H1 (cell line): Measurements from ENCODE around the gene MARS1. TPM values are rescaled to one million over a fixed set of nuclear protein-coding genes. Genes with fewer than 3 reads are reported as not detected.
"Not testable (repeated sequence)": the region's sequence is repeated elsewhere in the genome, so short reads cannot be mapped to it uniquely, and the experiment has no call there.

ENCODE experiments used
- CTCF ChIA-PET: fragments of 300-600 bp; sonication (Branson Sonifier 250); formaldehyde crosslinking; loops from one replicate; lab custom pipeline; 2021; ENCODE audit not compliant: partially characterized antibody; lab: Charles Lee
- POLR2A ChIA-PET: fragments of 300-600 bp; sonication (Branson Sonifier 250); formaldehyde crosslinking; loops from one replicate; lab custom pipeline; 2021; ENCODE audit warnings: inconsistent platforms; ENCODE audit not compliant: partially characterized antibody; lab: Charles Lee
- DNase-seq, 2 experiments: peaks; one replicate each; pipeline versions ENCODE4 v3.0.0 to v3.0.0-alpha.2; 2010 to 2022; ENCODE audit warnings: low spot score in 2 of 2, low read depth in 1 of 2, mixed read lengths in 1 of 2
- FAIRE-seq: peaks from 2 replicates; lab custom pipeline; 2011; peaks lifted over from hg19 to GRCh38; lab: Jason Lieb, UNC
- H2AFZ ChIP-seq: 2 replicates; pipeline ENCODE4 v1.8.1; 2012; ENCODE audit warnings: low read length, inconsistent platforms
- H2AK5ac ChIP-seq: 2 replicates; pipeline ENCODE4 v1.6.1; 2013; ENCODE audit warnings: low read depth, low read length
- H2BK120ac ChIP-seq: replicated peaks from 2 replicates; pipeline ENCODE3; 2013; ENCODE audit warnings: low read depth, low read length, inconsistent platforms
- H2BK12ac ChIP-seq: 2 replicates; pipeline ENCODE4 v1.6.1; 2013; ENCODE audit warnings: low read depth, low read length
- H2BK15ac ChIP-seq: 2 replicates; pipeline ENCODE4 v1.6.1; 2013; ENCODE audit warnings: low read length
- H2BK20ac ChIP-seq: 2 replicates; pipeline ENCODE4 v1.6.1; 2013; ENCODE audit warnings: low read length
- H2BK5ac ChIP-seq: 2 replicates; pipeline ENCODE4 v1.6.1; 2013; ENCODE audit warnings: low read depth, low read length
- H3K14ac ChIP-seq: 2 replicates; pipeline ENCODE4 v1.6.1; 2013; ENCODE audit warnings: inconsistent platforms; ENCODE audit not compliant: insufficient read length
- H3K18ac ChIP-seq: 2 replicates; pipeline ENCODE4 v1.6.1; 2013; ENCODE audit warnings: low read length; ENCODE audit errors: extremely low read depth
- H3K23ac ChIP-seq: 2 replicates; pipeline ENCODE4 v1.6.1; 2013; ENCODE audit warnings: inconsistent platforms; ENCODE audit not compliant: insufficient read length
- H3K23me2 ChIP-seq: 2 replicates; pipeline ENCODE4 v1.6.1; 2013; ENCODE audit warnings: low read depth, low read length
- H3K27ac ChIP-seq: 2 replicates; pipeline ENCODE4 v1.6.1; 2011; ENCODE audit warnings: low read depth, low read length, inconsistent platforms
- H3K27me3 ChIP-seq, 4 experiments: replicated peaks in 1 of 4; 1 replicate in 1 of 4; 2 replicates in 3 of 4; pipeline versions ENCODE4 v1.6.1 to v1.8.1; 2011 to 2013; ENCODE audit warnings: low read length in 3 of 4, mild to moderate bottlenecking in 3 of 4, inconsistent platforms in 2 of 4, mixed read lengths in 2 of 4, moderate library complexity in 1 of 4; ENCODE audit not compliant: control insufficient read depth in 3 of 4, insufficient read depth in 3 of 4; ENCODE audit errors: extremely low read depth in 1 of 4
- H3K36me3 ChIP-seq, 4 experiments: 2 replicates each; pipeline versions ENCODE4 v1.6.1 to v1.8.1; 2011 to 2013; ENCODE audit warnings: mild to moderate bottlenecking in 4 of 4, low read length in 3 of 4, moderate library complexity in 2 of 4, control low read depth in 1 of 4, inconsistent platforms in 1 of 4; ENCODE audit not compliant: insufficient read depth in 4 of 4, control insufficient read depth in 2 of 4
- H3K4ac ChIP-seq: replicated peaks from 2 replicates; pipeline ENCODE3; 2013; ENCODE audit warnings: low read length, low read depth, mixed read lengths, inconsistent platforms; ENCODE audit not compliant: insufficient read length
- H3K4me1 ChIP-seq, 4 experiments: replicated peaks in 1 of 4; 1 replicate in 1 of 4; 2 replicates in 3 of 4; pipeline versions ENCODE4 v1.6.1 to v1.8.1; 2011 to 2013; ENCODE audit warnings: low read length in 3 of 4, inconsistent platforms in 2 of 4, mixed read lengths in 1 of 4; ENCODE audit not compliant: insufficient read depth in 4 of 4, control insufficient read depth in 3 of 4
- H3K4me2 ChIP-seq, 2 experiments: 2 replicates each; pipeline versions ENCODE4 v1.6.1 to v1.8.1; 2011 to 2013; ENCODE audit warnings: low read depth in 2 of 2, low read length in 2 of 2, control low read depth in 1 of 2, inconsistent platforms in 1 of 2, mild to moderate bottlenecking in 1 of 2; ENCODE audit not compliant: insufficient read depth in 1 of 2
- H3K4me3 ChIP-seq, 4 experiments: fragments of 200-600, 300-600 bp in 1 of 4; sonication (generic), shearing (Covaris generic), sonication (Bioruptor Twin) in 1 of 4; 2 replicates each; pipeline versions ENCODE4 v1.5.1 to v1.8.1; 2011 to 2016; ENCODE audit warnings: low read length in 4 of 4, low read depth in 3 of 4, control low read depth in 2 of 4, inconsistent platforms in 2 of 4, mild to moderate bottlenecking in 2 of 4, mixed read lengths in 1 of 4, moderate library complexity in 1 of 4; ENCODE audit not compliant: insufficient read depth in 2 of 4; ENCODE audit errors: extremely low read depth in 1 of 4
- H3K56ac ChIP-seq: replicated peaks from 2 replicates; pipeline ENCODE3; 2013; ENCODE audit warnings: low read depth, mild to moderate bottlenecking, mixed read lengths, low read length, inconsistent platforms; ENCODE audit not compliant: insufficient read length
- H3K79me1 ChIP-seq: 2 replicates; pipeline ENCODE4 v1.6.1; 2013; ENCODE audit warnings: low read depth, low read length, control low read depth
- H3K79me2 ChIP-seq, 2 experiments: 2 replicates each; pipeline versions ENCODE4 v1.6.1 to v1.8.1; 2012 to 2013; ENCODE audit warnings: low read length in 2 of 2, mild to moderate bottlenecking in 2 of 2, inconsistent platforms in 1 of 2; ENCODE audit not compliant: insufficient read depth in 2 of 2, control insufficient read depth in 1 of 2
- H3K9ac ChIP-seq, 4 experiments: replicated peaks in 1 of 4; 1 replicate in 1 of 4; 2 replicates in 3 of 4; pipeline versions ENCODE4 v1.6.1 to v1.8.1; 2011 to 2013; ENCODE audit warnings: low read depth in 3 of 4, low read length in 3 of 4, control low read depth in 2 of 4, mild to moderate bottlenecking in 2 of 4, moderate library complexity in 2 of 4, inconsistent platforms in 1 of 4; ENCODE audit errors: extremely low read depth in 1 of 4
- H3K9me3 ChIP-seq, 2 experiments: 2 replicates each; pipeline versions ENCODE4 v1.6.1 to v1.8.1; 2012 to 2013; ENCODE audit warnings: mild to moderate bottlenecking in 2 of 2, moderate library complexity in 2 of 2, control low read depth in 1 of 2, inconsistent platforms in 1 of 2, low read depth in 1 of 2, low read length in 1 of 2, mixed read lengths in 1 of 2; ENCODE audit not compliant: insufficient read depth in 2 of 2
- H4K20me1 ChIP-seq, 2 experiments: replicated peaks in 1 of 2; 2 replicates each; pipeline versions ENCODE3 to v1.8.1; 2011 to 2013; ENCODE audit warnings: inconsistent platforms in 2 of 2, low read length in 2 of 2, mild to moderate bottlenecking in 1 of 2; ENCODE audit not compliant: insufficient read depth in 2 of 2, control insufficient read depth in 1 of 2
- H4K5ac ChIP-seq: 2 replicates; pipeline ENCODE4 v1.6.1; 2013; ENCODE audit warnings: low read length, low read depth, mixed read lengths, inconsistent platforms; ENCODE audit not compliant: insufficient read length
- H4K8ac ChIP-seq: 2 replicates; pipeline ENCODE4 v1.8.0; 2013; ENCODE audit warnings: mild to moderate bottlenecking, moderate library complexity, low read length, inconsistent platforms; ENCODE audit not compliant: insufficient read depth; ENCODE audit errors: extremely low read depth
- H4K91ac ChIP-seq: replicated peaks from 2 replicates; pipeline ENCODE3; 2013; ENCODE audit warnings: low read length, mixed read lengths, inconsistent platforms; ENCODE audit not compliant: insufficient read length
- CEBPB ChIP-seq: IDR thresholded peaks from 2 replicates; pipeline ENCODE4 v1.6.1; 2012; ENCODE audit warnings: low read depth, low read length
- CTCF ChIP-seq, 3 experiments: IDR thresholded peaks; 1 replicate in 2 of 3; 2 replicates in 1 of 3; pipeline versions ENCODE4 v1.5.1 to v1.6.1; 2011; ENCODE audit warnings: low read length in 3 of 3, mild to moderate bottlenecking in 3 of 3, inconsistent platforms in 2 of 3, low read depth in 1 of 3, moderate library complexity in 1 of 3; ENCODE audit not compliant: insufficient read depth in 1 of 3; ENCODE audit errors: control extremely low read depth in 1 of 3
- HDAC6 ChIP-seq: IDR thresholded peaks from one replicate; pipeline ENCODE4 v1.7.1; 2012; ENCODE audit warnings: low read depth, mild to moderate bottlenecking, inconsistent platforms, low read length, moderate library complexity
- JUN ChIP-seq: IDR thresholded peaks from 2 replicates; pipeline ENCODE4 v1.6.1; 2011; ENCODE audit warnings: low read depth, mild to moderate bottlenecking, improper control_type of control experiment, low read length
- SP2 ChIP-seq: IDR thresholded peaks from 2 replicates; pipeline ENCODE4 v1.6.1; 2012; ENCODE audit warnings: mild to moderate bottlenecking, low read length, inconsistent platforms
- SP4 ChIP-seq: IDR thresholded peaks from 2 replicates; pipeline ENCODE4 v1.6.1; 2012; ENCODE audit warnings: low read length, inconsistent platforms
- TCF12 ChIP-seq: IDR thresholded peaks from 2 replicates; pipeline ENCODE4 v1.6.1; 2011; ENCODE audit warnings: low read depth, mild to moderate bottlenecking, low read length
- WGBS, 2 experiments: shearing (Covaris generic) in 1 of 2; methylation state at CpG; one replicate each; pipeline versions ENCODE4 v1.1.6 to v1.1.7; 2013 to 2015; ENCODE audit warnings: low lambda C conversion rate in 2 of 2, mixed read lengths in 2 of 2, inconsistent platforms in 1 of 2, low coverage in 1 of 2, missing lambda C conversion rate in 1 of 2; ENCODE audit not compliant: insufficient replicate concordance in 2 of 2, insufficient coverage in 1 of 2, insufficient read length in 1 of 2; ENCODE audit errors: extremely low coverage in 1 of 2, missing lambda C conversion rate in 1 of 2; 5-methylcytosine and 5-hydroxymethylcytosine counted together
- polyA plus RNA-seq, 7 experiments: library from polyadenylated mRNA; depleted of rRNA in 3 of 7; stranded (reverse) in 5 of 7; unstranded in 2 of 7; fragments of >200 nt in 5 of 7; fragments of 200-250 nt in 2 of 7; gene quantifications; 1 replicate in 5 of 7; 2 replicates in 1 of 7; 4 replicates in 1 of 7; pipeline versions ENCODE4 v1.2.1 to v1.2.3, GENCODE V29; 2011 to 2013; ENCODE audit warnings: missing spikeins in 2 of 7, mixed read lengths in 2 of 7
- total RNA-seq: library from RNA; stranded (reverse); fragmentation: NEBNext Ultra II Directional; extraction: Animal tissue kit (Norgen Biotek cat#: 25700); gene quantifications from 2 replicates; pipeline ENCODE4 v1.2.1, GENCODE V29; 2021

MARS1 gene
- total and polyA plus RNA-seq, 2 of the 8 experiments (the other 6 are each of a cell fraction or from before 2014, with no cell fraction given) = 194 to 407 TPM

GRCh38 chr12:57513266-57513665 lies 25.4 kb downstream of the MARS1 start (continued):
- no peak for TF ChIP-seq TCF12
- TF ChIP-seq HDAC6 = no peak
- TF ChIP-seq SP2 = no peak
- TF ChIP-seq CTCF (IDR thresholded peaks at IDR 0.05; ENCODE audit: control extremely low read depth in 1 of 3, insufficient read depth in 1 of 3, low read depth in 1 of 3, low read length in 3 of 3) = no peak
- no peak for TF ChIP-seq SP4
- no peak for TF ChIP-seq JUN
- TF ChIP-seq CEBPB = no peak
- TF ChIP-seq, all 59 proteins: peak for 0

GRCh38 chr12:57513677-57514076 lies 25.8 kb downstream of the MARS1 start:
- not testable (repeated sequence) for FAIRE-seq
- CTCF ChIA-PET = interaction anchor here (0.6 to 0.9 kb wide), 4 partner anchors 26 to 884 kb away, joined by 3 to 4 read pairs (median 3); partner anchors contain the start of genes BAZ2A and MARS1

More at GRCh38 chr12:57513677-57514076, 25.8 kb downstream of the MARS1 start:
- H2BK120ac ChIP-seq, H4K91ac ChIP-seq, H3K79me1 ChIP-seq, H3K9ac ChIP-seq, H3K14ac ChIP-seq, DNase-seq, H3K56ac ChIP-seq, H2AFZ ChIP-seq, H3K4ac ChIP-seq, H2BK5ac ChIP-seq, H4K8ac ChIP-seq, H4K5ac ChIP-seq, H3K18ac ChIP-seq, H2BK15ac ChIP-seq, H2BK20ac ChIP-seq, H3K27ac ChIP-seq, H2AK5ac ChIP-seq, H3K4me2 ChIP-seq, H3K27me3 ChIP-seq, H3K23me2 ChIP-seq, H3K23ac ChIP-seq, H3K9me3 ChIP-seq, H2BK12ac ChIP-seq, H3K4me1 ChIP-seq, H3K4me3 ChIP-seq: not testable (repeated sequence)
- H3K36me3 ChIP-seq = peaks cover 57 to 95% (median 77%) of the 10 kb centered on the region in 4 experiments
- peaks cover 4 to 14% of the 10 kb centered on the region in 2 experiments for H4K20me1 ChIP-seq
- H3K79me2 ChIP-seq = peaks cover 0 to 10% of the 10 kb centered on the region in 2 experiments; a peak in 2 of 4 replicates
- WGBS, 2 experiments = 97% methylated on average over 6 of the region's 6 CpGs; no CpG with 5 or more reads in 1 of the 2 experiments
- POLR2A ChIA-PET = interaction anchor here (0.5 to 3.7 kb wide), 3 partner anchors 10 to 206 kb away, joined by 3 to 25 read pairs (median 9); partner anchors contain the start of gene MBD6
